ENCODE measurements around the gene R3HDM4. TPM values are rescaled to one million over a fixed set of nuclear protein-coding genes. Genes with fewer than 3 reads are reported as not detected.
A peak's percentile ranks its signal among the peaks of the same experiment; 100 is the strongest.

The R3HDM4 gene
- total and polyA plus RNA-seq, 11 donors: 17.1 to 47.1 (median 24.2) TPM

DNA sequence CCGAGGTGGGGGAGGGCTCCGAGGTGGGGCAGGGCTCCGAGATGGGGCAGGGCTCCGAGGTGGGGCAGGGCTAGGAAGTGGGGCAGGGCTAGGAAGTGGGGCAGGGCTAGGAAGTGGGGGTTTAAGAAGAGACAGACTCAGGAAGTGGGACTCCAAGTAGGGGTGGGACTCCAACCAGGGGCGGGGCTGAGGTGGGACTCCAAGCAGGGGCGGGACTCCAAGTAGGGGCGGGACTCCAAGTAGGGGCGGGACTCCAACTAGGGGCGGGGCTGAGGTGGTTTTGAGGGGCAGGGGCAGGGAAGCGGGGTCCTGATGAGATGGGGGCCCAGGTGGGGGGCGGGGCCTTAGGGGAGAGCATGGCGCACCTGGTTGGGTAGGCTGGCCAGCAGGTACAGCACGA, 39.9 kb downstream of the R3HDM4 start:
- peaks cover 0 to 70% (median 40%) of the 10 kb centered on the region in 9 donors for H3K36me3 ChIP-seq
- WGBS, 4 donors: 90 to 95% (median 90%) methylated on average over 8 to 12 of the region's 13 CpGs
- no peaks in the 10 kb centered on the region for H3K27me3 ChIP-seq
- H3K4me3 ChIP-seq: no peak overlapping the region
- ATAC-seq (peak in 1 of 4 donors; percentile 14), DNase-seq (no peak)
- H3K27ac ChIP-seq: no peak overlapping the region
- H3K4me1 ChIP-seq: peaks cover 0 to 22% (median 8%) of the 10 kb centered on the region in 12 donors
- intact Hi-C loops (cut with DNase I): loop anchor here in 1 of 10 donors (5.0 kb wide), 1 partner anchor 39 kb away; the partner anchor contains the start of gene R3HDM4
- no peaks in the 10 kb centered on the region for H3K9me3 ChIP-seq
- TF ChIP-seq POLR2A (IDR thresholded peaks at IDR 0.05): no peak
- TF ChIP-seq, protein P1, sequence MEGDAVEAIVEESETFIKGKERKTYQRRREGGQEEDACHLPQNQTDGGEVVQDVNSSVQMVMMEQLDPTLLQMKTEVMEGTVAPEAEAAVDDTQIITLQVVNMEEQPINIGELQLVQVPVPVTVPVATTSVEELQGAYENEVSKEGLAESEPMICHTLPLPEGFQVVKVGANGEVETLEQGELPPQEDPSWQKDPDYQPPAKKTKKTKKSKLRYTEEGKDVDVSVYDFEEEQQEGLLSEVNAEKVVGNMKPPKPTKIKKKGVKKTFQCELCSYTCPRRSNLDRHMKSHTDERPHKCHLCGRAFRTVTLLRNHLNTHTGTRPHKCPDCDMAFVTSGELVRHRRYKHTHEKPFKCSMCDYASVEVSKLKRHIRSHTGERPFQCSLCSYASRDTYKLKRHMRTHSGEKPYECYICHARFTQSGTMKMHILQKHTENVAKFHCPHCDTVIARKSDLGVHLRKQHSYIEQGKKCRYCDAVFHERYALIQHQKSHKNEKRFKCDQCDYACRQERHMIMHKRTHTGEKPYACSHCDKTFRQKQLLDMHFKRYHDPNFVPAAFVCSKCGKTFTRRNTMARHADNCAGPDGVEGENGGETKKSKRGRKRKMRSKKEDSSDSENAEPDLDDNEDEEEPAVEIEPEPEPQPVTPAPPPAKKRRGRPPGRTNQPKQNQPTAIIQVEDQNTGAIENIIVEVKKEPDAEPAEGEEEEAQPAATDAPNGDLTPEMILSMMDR (IDR thresholded peaks at IDR 0.05): no peak

DNA sequence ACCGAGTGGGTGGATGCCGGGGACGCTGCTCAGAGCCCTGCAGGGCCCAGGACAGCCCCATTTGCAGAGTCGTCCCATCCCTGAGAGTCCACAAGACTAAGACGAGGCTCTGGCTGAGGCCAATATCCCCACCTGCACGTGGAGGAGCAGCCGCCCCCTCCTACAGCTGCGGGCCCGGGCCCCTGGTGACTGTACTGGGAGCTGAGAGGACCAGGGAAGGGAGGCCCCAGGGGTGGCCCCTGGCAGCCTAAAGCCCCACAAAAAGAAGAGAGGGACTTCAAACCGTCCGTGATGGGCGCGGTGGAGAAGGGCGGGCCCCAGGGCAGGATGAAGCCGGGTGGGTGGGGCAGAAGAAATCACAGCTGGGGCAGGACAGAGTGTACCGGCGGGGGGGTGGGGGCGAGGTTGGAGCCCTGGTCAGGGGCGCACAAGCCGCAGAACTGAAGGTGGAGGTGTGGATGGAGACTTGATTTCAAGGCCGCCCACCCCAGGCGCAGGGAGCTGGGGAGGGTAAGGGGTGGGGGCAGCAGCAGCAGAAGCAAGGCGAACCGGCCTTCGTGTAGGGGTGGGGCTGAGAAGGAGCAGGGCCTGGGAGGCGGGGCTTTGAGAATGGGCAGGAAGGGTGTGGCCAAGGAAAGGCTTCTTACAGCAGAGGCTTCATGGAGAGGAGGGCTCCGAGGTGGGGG, 40.6 kb downstream of the R3HDM4 start:
- 80 to 87% (median 84%) methylated on average over 26 to 27 of the region's 27 CpGs for WGBS, 4 donors
- TF ChIP-seq POLR2A (IDR thresholded peaks at IDR 0.05): no peak
- TF ChIP-seq, protein P1 (IDR thresholded peaks at IDR 0.05): no peak
- intact Hi-C loops (cut with DNase I): loop anchor here in 1 of 10 donors (5.0 kb wide), 1 partner anchor 40 kb away; the partner anchor contains the start of gene R3HDM4
- ATAC-seq: peak in 2 of 4 donors; percentile 15 to 52
- H3K4me1 ChIP-seq: peaks cover 0 to 28% (median 8%) of the 10 kb centered on the region in 12 donors
- DNase-seq: peak in 3 of 5 donors; percentile 43 to 77 (median 67)
- H3K9me3 ChIP-seq: no peaks in the 10 kb centered on the region
- peak overlapping the region in 1 of 12 donors; percentile 15 for H3K4me3 ChIP-seq
- peak overlapping the region in 4 of 12 donors; percentile 5 to 64 (median 50) for H3K27ac ChIP-seq
- H3K27me3 ChIP-seq: no peaks in the 10 kb centered on the region
- peaks cover 0 to 76% (median 45%) of the 10 kb centered on the region in 9 donors for H3K36me3 ChIP-seq

DNA sequence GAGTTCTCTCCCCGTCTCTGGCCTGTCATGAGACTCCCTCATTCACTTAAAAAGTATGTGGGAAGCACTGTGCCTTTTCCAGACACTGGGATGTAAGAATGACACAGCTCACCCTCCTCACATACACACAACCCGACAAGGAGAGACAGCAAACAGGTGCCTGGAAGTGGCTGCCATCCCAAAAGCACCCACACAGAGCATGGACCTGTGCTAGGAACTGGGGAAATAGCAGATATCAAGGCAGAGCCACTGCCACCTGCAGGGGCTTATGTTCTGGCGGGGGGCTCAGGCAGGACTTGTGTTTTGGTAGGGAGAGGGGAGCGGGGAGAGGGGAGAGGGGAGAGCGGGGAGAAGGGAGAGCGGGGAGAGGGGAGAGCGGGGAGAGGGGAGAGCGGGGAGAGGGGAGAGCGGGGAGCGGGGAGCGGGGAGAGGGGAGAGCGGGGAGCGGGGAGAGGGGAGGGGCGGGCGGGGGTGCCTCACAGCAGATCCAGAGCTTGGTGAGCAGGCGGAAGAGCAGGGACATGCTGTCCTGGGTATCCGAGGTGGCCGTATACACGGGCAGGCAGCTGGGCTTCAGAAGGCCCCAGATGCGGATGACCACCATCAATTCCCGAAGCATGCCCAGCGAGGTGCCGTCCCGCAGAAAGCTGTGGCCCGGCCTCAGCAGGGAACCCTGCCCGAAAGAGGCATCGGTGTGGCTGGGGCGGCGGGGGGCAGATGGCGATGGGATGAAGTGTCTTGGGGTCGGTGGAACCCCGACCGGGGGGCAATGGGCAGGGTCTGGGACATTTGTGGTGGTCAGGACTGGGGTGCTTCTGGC, 41.4 kb downstream of the R3HDM4 start:
- ATAC-seq (no peak), DNase-seq (no peak)
- Histone ChIP-seq H3K27me3 (no peaks in the 10 kb centered on the region), H3K4me1 (peaks cover 0 to 28% (median 8%) of the 10 kb centered on the region in 12 donors), H3K36me3 (peaks cover 0 to 69% (median 42%) of the 10 kb centered on the region in 9 donors), H3K9me3 (no peaks in the 10 kb centered on the region), H3K4me3 (no peak overlapping the region), H3K27ac (peak overlapping the region in 5 of 12 donors; percentile 5 to 66 (median 62))
- intact Hi-C loops (cut with DNase I): loop anchor here in 1 of 10 donors (5.0 kb wide), 1 partner anchor 41 kb away; the partner anchor contains the start of gene R3HDM4
- no peak for TF ChIP-seq POLR2A (IDR thresholded peaks at IDR 0.05)
- TF ChIP-seq, protein P1 (IDR thresholded peaks at IDR 0.05): no peak
- whole genome bisulfite sequencing, 4 donors: 89 to 93% (median 91%) methylated on average over 18 to 24 of the region's 33 CpGs

Measured in heart left ventricle (tissue), 16 donors.